ENCODE data around the gene NDUFS2. TPM values are rescaled to one million over a fixed set of nuclear protein-coding genes. Genes with fewer than 3 reads are reported as not detected.

Gene NDUFS2
- total RNA-seq, 3 donors from 2014 or later (not counting 1 experiment from before 2014, with no cell fraction given) = 74.7 to 88.8 (median 84.7) TPM

- ATAC-seq (no peak), DNase-seq (no peak)
- H3K4me3 Mint-ChIP-seq = peak overlapping the region; percentile 31
- intact Hi-C loops (cut with micrococcal nuclease) = no loop called here
- Histone ChIP-seq H3K36me3 (ENCODE audit: control insufficient read depth, insufficient read depth, low read length) (peaks cover 12% of the 10 kb centered on the region), H3K4me3 (ENCODE audit: low read length) (no peak overlapping the region), H3K9me3 (ENCODE audit: control insufficient read depth, insufficient read depth, low read length) (no peaks in the 10 kb centered on the region), H3K27ac (ENCODE audit: low read length) (no peak overlapping the region), H3K27me3 (ENCODE audit: control insufficient read depth, insufficient read depth, low read length) (no peaks in the 10 kb centered on the region), H3K4me1 (ENCODE audit: control insufficient read depth, insufficient read depth, low read length) (peaks cover 56% of the 10 kb centered on the region)
- no peaks in the 10 kb centered on the region for H3K9me3 Mint-ChIP-seq
- WGBS (ENCODE audit: insufficient coverage) = 99% methylated on average over 3 of the region's 3 CpGs
- H3K36me3 Mint-ChIP-seq = peaks cover 2% of the 10 kb centered on the region
- peak overlapping the region; percentile 95 to 97 for H3K27ac Mint-ChIP-seq
- peaks cover 81 to 86% of the 10 kb centered on the region in 2 donors for H3K4me1 Mint-ChIP-seq
- H3K27me3 Mint-ChIP-seq (ENCODE audit: low read depth in 2 of 2) = no peaks in the 10 kb centered on the region
- TF ChIP-seq, protein P1, sequence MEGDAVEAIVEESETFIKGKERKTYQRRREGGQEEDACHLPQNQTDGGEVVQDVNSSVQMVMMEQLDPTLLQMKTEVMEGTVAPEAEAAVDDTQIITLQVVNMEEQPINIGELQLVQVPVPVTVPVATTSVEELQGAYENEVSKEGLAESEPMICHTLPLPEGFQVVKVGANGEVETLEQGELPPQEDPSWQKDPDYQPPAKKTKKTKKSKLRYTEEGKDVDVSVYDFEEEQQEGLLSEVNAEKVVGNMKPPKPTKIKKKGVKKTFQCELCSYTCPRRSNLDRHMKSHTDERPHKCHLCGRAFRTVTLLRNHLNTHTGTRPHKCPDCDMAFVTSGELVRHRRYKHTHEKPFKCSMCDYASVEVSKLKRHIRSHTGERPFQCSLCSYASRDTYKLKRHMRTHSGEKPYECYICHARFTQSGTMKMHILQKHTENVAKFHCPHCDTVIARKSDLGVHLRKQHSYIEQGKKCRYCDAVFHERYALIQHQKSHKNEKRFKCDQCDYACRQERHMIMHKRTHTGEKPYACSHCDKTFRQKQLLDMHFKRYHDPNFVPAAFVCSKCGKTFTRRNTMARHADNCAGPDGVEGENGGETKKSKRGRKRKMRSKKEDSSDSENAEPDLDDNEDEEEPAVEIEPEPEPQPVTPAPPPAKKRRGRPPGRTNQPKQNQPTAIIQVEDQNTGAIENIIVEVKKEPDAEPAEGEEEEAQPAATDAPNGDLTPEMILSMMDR (IDR thresholded peaks at IDR 0.05) = no peak
Observed at GRCh38 chr1:161179698-161180097, 22.5 kb upstream of the NDUFS2 start.

DNA sequence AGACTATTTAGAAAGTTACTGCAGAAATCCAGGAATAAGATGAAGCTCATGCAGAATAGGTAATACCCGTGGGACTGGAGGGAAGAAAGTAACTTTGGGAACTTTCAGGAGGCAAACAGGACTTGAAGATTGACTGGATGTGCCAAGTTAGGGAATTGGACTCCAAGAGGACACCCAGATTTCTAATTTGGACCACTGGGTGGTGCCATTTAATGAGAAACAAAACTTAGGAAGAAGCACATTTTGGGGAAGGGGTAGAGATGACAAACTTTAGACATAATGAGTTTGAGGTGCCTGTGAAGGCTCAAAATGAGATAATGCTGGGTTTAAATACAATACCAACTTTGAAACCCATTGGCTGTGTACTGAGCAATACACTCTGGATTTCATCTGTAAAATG is 21.5 kb upstream of the NDUFS2 start:
- H3K27me3 ChIP-seq (ENCODE audit: control insufficient read depth, insufficient read depth, low read length) = no peaks in the 10 kb centered on the region
- Mint-ChIP-seq H3K4me1 (peaks cover 80 to 84% of the 10 kb centered on the region in 2 donors), H3K27ac (peak overlapping the region; percentile 95 to 97), H3K9me3 (no peaks in the 10 kb centered on the region), H3K27me3 (ENCODE audit: low read depth in 2 of 2) (no peaks in the 10 kb centered on the region), H3K36me3 (no peaks in the 10 kb centered on the region), H3K4me3 (peak overlapping the region; percentile 69)
- 84% methylated on average over 1 of the region's 1 CpG for WGBS (ENCODE audit: insufficient coverage)
- intact Hi-C loops (cut with micrococcal nuclease) = no loop called here
- peaks cover 60% of the 10 kb centered on the region for H3K4me1 ChIP-seq (ENCODE audit: control insufficient read depth, insufficient read depth, low read length)
- H3K36me3 ChIP-seq (ENCODE audit: control insufficient read depth, insufficient read depth, low read length) = peaks cover 3% of the 10 kb centered on the region
- TF ChIP-seq, protein P1 (IDR thresholded peaks at IDR 0.05) = peak; percentile 13
- H3K9me3 ChIP-seq (ENCODE audit: control insufficient read depth, insufficient read depth, low read length) = no peaks in the 10 kb centered on the region
- ATAC-seq (no peak), DNase-seq (peak in 1 of 2 donors; percentile 42)
- no peak overlapping the region for H3K27ac ChIP-seq (ENCODE audit: low read length)
- H3K4me3 ChIP-seq (ENCODE audit: low read length) = no peak overlapping the region

DNA sequence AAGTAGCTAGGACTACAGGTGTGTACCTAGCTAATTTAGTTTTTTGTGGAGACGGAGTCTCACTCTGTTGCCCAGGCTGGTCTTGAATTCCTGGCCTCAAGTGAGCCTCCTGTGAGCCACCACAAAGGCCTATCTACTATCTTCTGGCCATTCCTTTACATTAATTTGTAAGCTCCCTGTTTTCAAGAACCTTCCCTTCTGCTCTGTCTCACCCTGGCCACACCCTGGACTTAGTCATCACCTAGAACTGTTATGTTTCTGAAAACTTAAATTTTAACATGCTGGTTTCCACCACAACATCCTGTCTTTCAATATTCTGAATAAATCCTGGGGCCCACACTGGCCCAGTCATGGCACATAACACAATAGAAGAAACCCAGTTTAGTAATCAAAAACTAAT is 20.0 kb upstream of the NDUFS2 start:
- DNase-seq (peak; percentile 42 to 75), ATAC-seq (peak; percentile 48 to 72 (median 49))
- H3K27me3 Mint-ChIP-seq (ENCODE audit: low read depth in 2 of 2) = no peaks in the 10 kb centered on the region

More for the DNA sequence above, 20.0 kb upstream of the NDUFS2 start:
- peak overlapping the region; percentile 86 for H3K4me3 Mint-ChIP-seq
- TF ChIP-seq, protein P1 (IDR thresholded peaks at IDR 0.05) = no peak
- intact Hi-C loops (cut with micrococcal nuclease) = no loop called here
- Histone ChIP-seq H3K4me1 (ENCODE audit: control insufficient read depth, insufficient read depth, low read length) (peaks cover 63% of the 10 kb centered on the region), H3K4me3 (ENCODE audit: low read length) (no peak overlapping the region), H3K36me3 (ENCODE audit: control insufficient read depth, insufficient read depth, low read length) (no peaks in the 10 kb centered on the region), H3K27ac (ENCODE audit: low read length) (peak overlapping the region; percentile 90), H3K27me3 (ENCODE audit: control insufficient read depth, insufficient read depth, low read length) (no peaks in the 10 kb centered on the region), H3K9me3 (ENCODE audit: control insufficient read depth, insufficient read depth, low read length) (no peaks in the 10 kb centered on the region)
- no peaks in the 10 kb centered on the region for H3K36me3 Mint-ChIP-seq
- 50% methylated on average over 1 of the region's 1 CpG for WGBS (ENCODE audit: insufficient coverage)
- H3K9me3 Mint-ChIP-seq = no peaks in the 10 kb centered on the region
- peaks cover 80 to 84% of the 10 kb centered on the region in 2 donors for H3K4me1 Mint-ChIP-seq
- peak overlapping the region; percentile 95 to 97 for H3K27ac Mint-ChIP-seq
